Transverse colon (tissue), 4 donors: ENCODE results near the gene CCDC51. TPM values are rescaled to one million over a fixed set of nuclear protein-coding genes. Genes with fewer than 3 reads are reported as not detected.

Experiments used
- DNase-seq: peaks from one replicate; pipeline ENCODE4 v3.0.0-alpha.2; 2019
- H3K27ac ChIP-seq, 4 donors: fragments of 200-600 bp; sonication (generic); 2 replicates each; pipeline ENCODE4 v1.5.1; 2016 to 2018; ENCODE audit warnings: inconsistent platforms in 4 of 4
- H3K27me3 ChIP-seq: fragments of 200-600 bp; sonication (generic); 2 replicates; pipeline ENCODE4 v1.5.1; 2017; ENCODE audit warnings: inconsistent platforms
- H3K36me3 ChIP-seq, 4 donors: fragments of 200-600 bp; sonication (generic); 2 replicates each; pipeline ENCODE4 v1.5.1; 2017 to 2019; ENCODE audit warnings: inconsistent platforms in 4 of 4
- H3K4me1 ChIP-seq, 4 donors: fragments of 200-600 bp; sonication (generic); 2 replicates each; pipeline ENCODE4 v1.5.1; 2017 to 2020; ENCODE audit warnings: inconsistent platforms in 4 of 4
- H3K4me3 ChIP-seq, 4 donors: fragments of 200-600 bp; sonication (generic); 1 replicate in 1 of 4; 2 replicates in 3 of 4; pipeline versions ENCODE4 v1.5.1 to v1.6.1; 2017 to 2019; ENCODE audit warnings: inconsistent platforms in 4 of 4
- H3K9me3 ChIP-seq, 2 donors: fragments of 200-600 bp; sonication (generic); 2 replicates each; pipeline ENCODE4 v1.5.1; 2017 to 2019; ENCODE audit warnings: inconsistent platforms in 2 of 2
- CTCF ChIP-seq, 5 experiments: fragments of 200-600 bp in 3 of 5; fragments of 450-650 bp in 2 of 5; sonication (generic) in 3 of 5; IDR thresholded peaks; 1 replicate in 2 of 5; 2 replicates in 3 of 5; pipeline ENCODE4 v1.5.1; 2016 to 2017; ENCODE audit warnings: antibody characterized with exemption in 5 of 5, inconsistent platforms in 3 of 5, mild to moderate bottlenecking in 2 of 5, moderate library complexity in 1 of 5
- EP300 ChIP-seq: sonication (generic); formaldehyde crosslinking; IDR thresholded peaks from one replicate; pipeline ENCODE4 v1.6.1; 2017; ENCODE audit warnings: antibody characterized with exemption, low read depth
- POLR2A ChIP-seq: fragments of 450-650 bp; IDR thresholded peaks from one replicate; pipeline ENCODE4 v1.6.1; 2016; ENCODE audit warnings: antibody characterized with exemption, mild to moderate bottlenecking, moderate library complexity
- POLR2AphosphoS5 ChIP-seq, 3 donors: sonication (generic); formaldehyde crosslinking; IDR thresholded peaks; one replicate each; pipeline ENCODE4 v1.6.1; 2016; ENCODE audit warnings: antibody characterized with exemption in 3 of 3
- WGBS, 2 donors: methylation state at CpG; one replicate each; pipeline ENCODE4 v1.1.5; 2018; ENCODE audit warnings: low coverage in 1 of 2; 5-methylcytosine and 5-hydroxymethylcytosine counted together
- in situ Hi-C, 4 donors: fragments of 200-750 bp; cut with MboI; loops; one replicate each; pipeline versions ENCODE4 v1.15.0 to v1.15.1; 2017; ENCODE audit warnings: low sequenced_read_pairs in 3 of 4, low pct_ligation_motif_present in 1 of 4, low pct_unique_long_range_greater_than_20kb in 1 of 4
- intact Hi-C: fragments of 100-400 bp; cut with DNase I; formaldehyde crosslinking; loops from one replicate; pipeline ENCODE4 v1.15.1; 2023; ENCODE audit warnings: low total_unique reads
- total RNA-seq, 4 donors: library from RNA; depleted of rRNA; stranded (reverse); fragments of >200 nt; gene quantifications; one replicate each; pipeline ENCODE4 v1.1.0, GENCODE V29; 2016

CCDC51 gene
- total RNA-seq, 4 donors from 2014 or later, result 2.8 to 14.1 (median 8.2) TPM

GRCh38 chr3:48478626-48479555 lies 39.0 kb upstream of the CCDC51 start:
- Histone ChIP-seq H3K27ac (peak overlapping the region; percentile 17 to 41 (median 30)), H3K27me3 (no peaks in the 10 kb centered on the region), H3K36me3 (no peaks in the 10 kb centered on the region), H3K9me3 (no peaks in the 10 kb centered on the region), H3K4me3 (peak overlapping the region in 1 of 4 donors; percentile 8), H3K4me1 (no peaks in the 10 kb centered on the region)
- intact Hi-C loops (no loop called here), in situ Hi-C loops (no loop called here)
- TF ChIP-seq POLR2AphosphoS5 (IDR thresholded peaks at IDR 0.05), result no peak
- TF ChIP-seq EP300, result no peak
- TF ChIP-seq CTCF (IDR thresholded peaks at IDR 0.05), result no peak
- no peak for TF ChIP-seq POLR2A
- WGBS, 2 donors, result 80 to 82% methylated on average over 2 to 19 of the region's 19 CpGs
- DNase-seq, result no peak

- intact Hi-C loops, result no loop called here
- no peak for DNase-seq
- Histone ChIP-seq H3K9me3 (no peaks in the 10 kb centered on the region), H3K27me3 (no peaks in the 10 kb centered on the region), H3K36me3 (no peaks in the 10 kb centered on the region), H3K27ac (peak overlapping the region in 3 of 4 donors; percentile 30 to 41 (median 31)), H3K4me1 (peaks cover 5 to 8% (median 7%) of the 10 kb centered on the region in 4 donors), H3K4me3 (no peak overlapping the region)
- in situ Hi-C loops, result no loop called here
- TF ChIP-seq CTCF (IDR thresholded peaks at IDR 0.05) (no peak), POLR2AphosphoS5 (IDR thresholded peaks at IDR 0.05) (no peak), EP300 (no peak), POLR2A (no peak)
- 88% methylated on average over 9 of the region's 9 CpGs; no CpG with 5 or more reads in 1 of the 2 donors for WGBS, 2 donors
Measured at GRCh38 chr3:48477959-48478520, 38.1 kb upstream of the CCDC51 start.

- in situ Hi-C loops, result no loop called here
- Histone ChIP-seq H3K27ac (no peak overlapping the region), H3K4me1 (peaks cover 13 to 18% (median 17%) of the 10 kb centered on the region in 4 donors)
Measured at GRCh38 chr3:48476426-48477053, 36.6 kb upstream of the CCDC51 start.

More at GRCh38 chr3:48476426-48477053, 36.6 kb upstream of the CCDC51 start:
- no peak for TF ChIP-seq CTCF (IDR thresholded peaks at IDR 0.05)
- no peak for TF ChIP-seq EP300
- WGBS, 2 donors, result 87% methylated on average over 9 of the region's 9 CpGs; no CpG with 5 or more reads in 1 of the 2 donors
- no peak overlapping the region for H3K4me3 ChIP-seq
- intact Hi-C loops, result no loop called here
- H3K36me3 ChIP-seq, result no peaks in the 10 kb centered on the region
- no peaks in the 10 kb centered on the region for H3K9me3 ChIP-seq
- DNase-seq, result no peak
- H3K27me3 ChIP-seq, result no peaks in the 10 kb centered on the region
